Right lobe of liver (tissue), 6 donors: ENCODE measurements around the gene ANTXR1. TPM values are rescaled to one million over a fixed set of nuclear protein-coding genes. Genes with fewer than 3 reads are reported as not detected.

ENCODE experiments used
- ATAC-seq, 4 donors: fragments of 200-7000 bp; cut with Tn5 transposase; one replicate each; pipeline ENCODE4 v1.9.1; 2020; ENCODE audit warnings: mild to moderate bottlenecking in 4 of 4, moderate library complexity in 4 of 4
- DNase-seq, 3 donors: peaks; one replicate each; pipeline ENCODE4 v3.0.0-alpha.2; 2020
- H3K27ac ChIP-seq, 3 donors: fragments of 200-600 bp; one replicate each; pipeline ENCODE4 v1.8.0; 2022
- H3K27me3 ChIP-seq, 2 donors: fragments of 200-600 bp; one replicate each; pipeline ENCODE4 v1.8.0; 2022
- H3K36me3 ChIP-seq, 4 donors: fragments of 200-600 bp; sonication (generic) in 1 of 4; one replicate each; pipeline versions ENCODE4 v1.5.1 to v1.8.0; 2017 to 2022; ENCODE audit warnings: control low read depth in 1 of 4
- H3K4me1 ChIP-seq, 4 donors: fragments of 200-600 bp; sonication (generic) in 1 of 4; one replicate each; pipeline versions ENCODE4 v1.5.1 to v1.8.0; 2017 to 2022; ENCODE audit warnings: control low read depth in 1 of 4
- H3K4me3 ChIP-seq, 3 donors: fragments of 200-600 bp; one replicate each; pipeline ENCODE4 v1.8.0; 2022
- H3K9me3 ChIP-seq, 4 donors: fragments of 200-600 bp; sonication (generic) in 1 of 4; one replicate each; pipeline versions ENCODE4 v1.5.1 to v1.8.0; 2017 to 2022; ENCODE audit warnings: control low read depth in 1 of 4
- CTCF ChIP-seq, 4 donors: fragments of 200-600 bp in 3 of 4; fragments of 450-650 bp in 1 of 4; IDR thresholded peaks; one replicate each; pipeline versions ENCODE4 v1.5.1 to v1.8.0; 2016 to 2022; ENCODE audit warnings: antibody characterized with exemption in 4 of 4, mild to moderate bottlenecking in 2 of 4
- POLR2A ChIP-seq: fragments of 450-650 bp; IDR thresholded peaks from one replicate; pipeline ENCODE4 v1.6.1; 2017; ENCODE audit warnings: antibody characterized with exemption, mild to moderate bottlenecking
- WGBS: methylation state at CpG from one replicate; pipeline ENCODE4 v1.1.6; 2018; ENCODE audit warnings: low coverage, low lambda C conversion rate; ENCODE audit not compliant: insufficient coverage; ENCODE audit errors: missing lambda C conversion rate; 5-methylcytosine and 5-hydroxymethylcytosine counted together
- intact Hi-C, 2 donors: fragments of 100-400 bp; cut with DNase I; formaldehyde crosslinking; loops; one replicate each; pipeline versions ENCODE4 v1.11.2 to v1.14.1; 2022
- total RNA-seq, 6 experiments: library from RNA; depleted of rRNA in 2 of 6; stranded (reverse); fragments of >200 nt in 2 of 6; fragmentation: NEBNext Ultra II Directional in 3 of 6; extraction: Animal tissue kit (Norgen Biotek cat#: 25700) in 3 of 6; gene quantifications; one replicate each; pipeline versions ENCODE4 v1.1.0 to v1.2.4, GENCODE V29; 2016 to 2023
- donor health status: DM: no; HTN: yes; CAD: no.
- donor health status: DM: no; HTN: no; CAD: no.
- donor health status: DM: no; HTN: no; CAD: no.
- donor health status: DM: no; HTN: yes; CAD: no.
- donor health status: DM: no; HTN: yes; CAD: no.

Gene ANTXR1
- total RNA-seq, 6 experiments from 2014 or later = 1.1 to 4.1 (median 2.9) TPM

GRCh38 chr2:69191634-69192033 is 178.7 kb downstream of the ANTXR1 start:
- H3K4me1 ChIP-seq = no peaks in the 10 kb centered on the region
- DNase-seq (no peak), ATAC-seq (no peak)
- WGBS = 92% methylated on average over 1 of the region's 1 CpG
- no peaks in the 10 kb centered on the region for H3K9me3 ChIP-seq
- no peak overlapping the region for H3K27ac ChIP-seq
- no peaks in the 10 kb centered on the region for H3K27me3 ChIP-seq
- H3K36me3 ChIP-seq = no peaks in the 10 kb centered on the region
- TF ChIP-seq CTCF (IDR thresholded peaks at IDR 0.05) (no peak), POLR2A (no peak)
- no peak overlapping the region for H3K4me3 ChIP-seq
- intact Hi-C loops = no loop called here

- 67% methylated on average over 10 of the region's 11 CpGs for WGBS
- Histone ChIP-seq H3K4me1 (no peaks in the 10 kb centered on the region), H3K36me3 (no peaks in the 10 kb centered on the region), H3K27ac (no peak overlapping the region), H3K4me3 (no peak overlapping the region), H3K9me3 (no peaks in the 10 kb centered on the region), H3K27me3 (no peaks in the 10 kb centered on the region)
- no peak for DNase-seq
- TF ChIP-seq CTCF (IDR thresholded peaks at IDR 0.05) = no peak
- TF ChIP-seq POLR2A = no peak
- ATAC-seq = no peak
- intact Hi-C loops = no loop called here
Observed at GRCh38 chr2:69192176-69192945, 179.4 kb downstream of the ANTXR1 start.

- Histone ChIP-seq H3K36me3 (no peaks in the 10 kb centered on the region), H3K9me3 (no peaks in the 10 kb centered on the region), H3K27ac (no peak overlapping the region), H3K4me3 (no peak overlapping the region), H3K27me3 (no peaks in the 10 kb centered on the region), H3K4me1 (no peaks in the 10 kb centered on the region)
- TF ChIP-seq POLR2A (no peak), CTCF (IDR thresholded peaks at IDR 0.05) (no peak)
- ATAC-seq = no peak
- no peak for DNase-seq
- intact Hi-C loops = no loop called here
Observed at GRCh38 chr2:69195706-69196105, 182.7 kb downstream of the ANTXR1 start.

- Histone ChIP-seq H3K4me1 (no peaks in the 10 kb centered on the region), H3K9me3 (no peaks in the 10 kb centered on the region), H3K36me3 (no peaks in the 10 kb centered on the region), H3K27ac (no peak overlapping the region), H3K27me3 (no peaks in the 10 kb centered on the region), H3K4me3 (no peak overlapping the region)
- no peak for DNase-seq
- intact Hi-C loops = no loop called here
- TF ChIP-seq POLR2A (no peak), CTCF (IDR thresholded peaks at IDR 0.05) (no peak)
- 57% methylated on average over 6 of the region's 9 CpGs for WGBS
- ATAC-seq = no peak
Observed at GRCh38 chr2:69196327-69197117, 183.5 kb downstream of the ANTXR1 start.
